ENCODE data around the gene TENM4. TPM values are rescaled to one million over a fixed set of nuclear protein-coding genes. Genes with fewer than 3 reads are reported as not detected.

Gene TENM4
- total and polyA plus RNA-seq, 2 of the 13 experiments (the other 11 are each of a cell fraction or from before 2014, with no cell fraction given) = not detected

- TF ChIP-seq ATF4 (CRISPR knock-in tag; IDR thresholded peaks at IDR 0.05) (no peak), MZF1 (CRISPR knock-in tag; IDR thresholded peaks at IDR 0.05; ENCODE audit: borderline replicate concordance) (no peak), PLRG1 (conservative IDR thresholded peaks at IDR 0.05) (no peak), NCOA1 (CRISPR knock-in tag; IDR thresholded peaks at IDR 0.05) (no peak)
These were observed 98.6 kb downstream of the TENM4 start (continued) for GRCh38 chr11:79342236-79342635.

GRCh38 chr11:79340535-79340934 is 100.3 kb downstream of the TENM4 start:
- POLR2A ChIA-PET = no interaction called here
- no peaks in the 10 kb centered on the region for H3K79me2 ChIP-seq (ENCODE audit: insufficient read depth, low read length)
- H2AFZ ChIP-seq (ENCODE audit: low read length) = no peak overlapping the region
- H3K27me3 ChIP-seq (ENCODE audit: control insufficient read depth in 1 of 2, insufficient read depth in 2 of 2, low read length in 2 of 2) = no peaks in the 10 kb centered on the region
- no peaks in the 10 kb centered on the region for H3K4me1 ChIP-seq (ENCODE audit: insufficient read depth, low read length)
- no peaks in the 10 kb centered on the region for H4K20me1 ChIP-seq (ENCODE audit: insufficient read depth, low read length)
- no peaks in the 10 kb centered on the region for H3K36me3 ChIP-seq (replicated peaks in 1 of 2; ENCODE audit: control insufficient read depth in 1 of 2, insufficient read depth in 2 of 2, low read length in 2 of 2)
- DNase-seq (ENCODE audit: low spot score) = no peak
- in situ Hi-C loops (cut with HindIII; ENCODE audit: extremely low pct_ligation_motif_present, low pct_unique_long_range_greater_than_20kb) (no loop called here), intact Hi-C loops (cut with micrococcal nuclease; ENCODE audit: unreplicated experiment) (no loop called here)
- 0% methylated on average over 3 of the region's 3 CpGs for WGBS (ENCODE audit: low lambda C conversion rate)
- ATAC-seq = no peak
- no peaks in the 10 kb centered on the region for H3K9me3 ChIP-seq (ENCODE audit: low read length)
- no peak overlapping the region for H3K4me3 ChIP-seq (replicated peaks in 1 of 3; ENCODE audit: insufficient read depth in 1 of 3, low read depth in 2 of 3, low read length in 3 of 3)
- no TSS peak for BruUV-seq (replicated peaks)
- no peak overlapping the region for H3K27ac ChIP-seq (ENCODE audit: extremely low read length, insufficient read depth, low read length)
- CTCF ChIA-PET (ENCODE audit: low intra/inter-chr PET ratio, low total read pairs) = no interaction called here
- no peak for FAIRE-seq
- no peak overlapping the region for H3K9ac ChIP-seq (ENCODE audit: insufficient read depth, low read depth, low read length)
- no peak overlapping the region for H3K4me2 ChIP-seq (ENCODE audit: low read depth, low read length)
- TF ChIP-seq ESRRA (CRISPR knock-in tag; IDR thresholded peaks at IDR 0.05; ENCODE audit: low read depth) (no peak), FOXK1 (CRISPR knock-in tag; IDR thresholded peaks at IDR 0.05; ENCODE audit: borderline replicate concordance, low read depth) (no peak), KLF11 (CRISPR knock-in tag; IDR thresholded peaks at IDR 0.05) (no peak), SNAPC2 (CRISPR knock-in tag; IDR thresholded peaks at IDR 0.05) (no peak), ZNF512 (CRISPR knock-in tag; IDR thresholded peaks at IDR 0.05) (no peak), ZNF44 (CRISPR knock-in tag; IDR thresholded peaks at IDR 0.05) (no peak), KMT2A (CRISPR knock-in tag; IDR thresholded peaks at IDR 0.05) (no peak), HIC2 (CRISPR knock-in tag; IDR thresholded peaks at IDR 0.05; ENCODE audit: low read depth) (no peak), ZNF557 (CRISPR knock-in tag; IDR thresholded peaks at IDR 0.05) (no peak), FIP1L1 (IDR thresholded peaks at IDR 0.05; ENCODE audit: borderline replicate concordance, insufficient read depth, low read depth, low read length) (no peak), ARID5B (CRISPR knock-in tag; IDR thresholded peaks at IDR 0.05) (no peak), CC2D1A (CRISPR knock-in tag; IDR thresholded peaks at IDR 0.05) (no peak)

Measured in HepG2 (cell line).